Measurements from ENCODE around the gene CDR2L.

DNA sequence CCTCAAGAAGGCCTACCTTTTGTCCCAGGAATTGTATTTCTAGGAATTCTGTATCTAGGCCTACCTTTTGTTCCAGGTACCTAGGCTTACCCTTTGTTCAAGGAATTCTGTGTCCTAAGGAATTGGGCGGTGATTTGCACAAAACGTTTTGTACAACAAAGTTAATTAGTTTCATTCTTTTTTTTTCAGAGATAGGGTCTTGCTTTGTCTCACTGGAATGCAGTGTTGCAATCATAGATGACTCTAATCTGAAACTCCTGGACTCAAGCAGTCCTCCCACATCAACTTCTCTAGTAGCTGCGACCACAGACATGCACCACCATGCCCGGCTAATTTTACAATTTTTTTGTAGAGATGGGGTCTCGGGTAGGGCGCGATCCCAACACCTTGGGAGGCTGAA is 7.0 kb downstream of the CDR2L start:
- no peak for TF ChIP-seq TAF1 (IDR thresholded peaks at IDR 0.05; ENCODE audit: borderline replicate concordance, insufficient read depth, low read length)
- no peak for TF ChIP-seq REST (IDR thresholded peaks at IDR 0.05; ENCODE audit: insufficient read depth in 1 of 2, low read depth in 2 of 2, low read length in 2 of 2)
- TF ChIP-seq POLR2AphosphoS5 (IDR thresholded peaks at IDR 0.05; ENCODE audit: low read depth, low read length), result no peak
- no peak for TF ChIP-seq SIN3A (IDR thresholded peaks at IDR 0.05; ENCODE audit: borderline replicate concordance, insufficient read depth, low read length)

All from PFSK-1 (cell line).